WERI-Rb-1 (cell line): ENCODE data around the gene VCPKMT.
A peak's percentile ranks its signal among the peaks of the same experiment; 100 is the strongest.

ENCODE experiments used
- DNase-seq: peaks from one replicate; pipeline ENCODE4 v3.0.0-alpha.2; 2020
- H3K27ac ChIP-seq: fragments of 250-450 bp; sonication (Bioruptor Pico); 2 replicates; pipeline ENCODE4 v1.5.1; 2020; ENCODE audit warnings: mild to moderate bottlenecking, moderate library complexity
- H3K27me3 ChIP-seq: fragments of 250-450 bp; sonication (Bioruptor Pico); 2 replicates; pipeline ENCODE4 v1.5.1; 2021; ENCODE audit warnings: mild to moderate bottlenecking, low read depth, moderate library complexity; ENCODE audit not compliant: insufficient read depth, severe bottlenecking
- H3K36me3 ChIP-seq: fragments of 250-450 bp; sonication (Bioruptor Pico); 2 replicates; pipeline ENCODE4 v1.5.1; 2020; ENCODE audit warnings: mild to moderate bottlenecking, moderate library complexity
- H3K4me3 ChIP-seq: 2 replicates; pipeline ENCODE4 v1.5.1; 2011; ENCODE audit warnings: low read depth, mild to moderate bottlenecking, control low read depth, low read length
- H3K9me3 ChIP-seq: fragments of 250-450 bp; sonication (Bioruptor Pico); 2 replicates; pipeline ENCODE4 v1.5.1; 2021; ENCODE audit warnings: mild to moderate bottlenecking, moderate library complexity; ENCODE audit not compliant: severe bottlenecking
- TF ChIP-seq, protein P1 (sequence below): IDR thresholded peaks from 2 replicates; pipeline ENCODE4 v1.5.1; 2011; ENCODE audit warnings: low read depth, mild to moderate bottlenecking, control low read depth, inconsistent platforms, low read length

Gene VCPKMT

DNA sequence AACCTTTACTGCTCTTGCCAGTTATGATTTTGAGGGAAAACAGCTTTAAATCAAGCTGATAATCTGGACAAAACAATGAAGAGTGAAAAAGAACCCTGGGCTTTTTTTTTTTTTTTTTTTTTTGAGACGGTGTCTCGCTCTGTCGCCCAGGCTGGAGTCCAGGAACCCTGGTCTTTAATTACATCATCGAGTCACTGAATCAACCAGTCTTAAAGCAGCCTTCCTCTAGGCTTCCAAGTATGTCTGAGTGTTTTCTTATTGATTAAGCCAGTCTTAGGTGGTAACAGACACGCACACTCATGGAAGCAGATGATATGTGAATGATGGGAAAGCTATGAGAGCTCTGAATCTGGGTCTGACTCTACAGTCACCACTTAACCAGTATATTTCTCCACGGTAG lies 5.9 kb upstream of the VCPKMT start:
- no peak for DNase-seq
- TF ChIP-seq, protein P1, sequence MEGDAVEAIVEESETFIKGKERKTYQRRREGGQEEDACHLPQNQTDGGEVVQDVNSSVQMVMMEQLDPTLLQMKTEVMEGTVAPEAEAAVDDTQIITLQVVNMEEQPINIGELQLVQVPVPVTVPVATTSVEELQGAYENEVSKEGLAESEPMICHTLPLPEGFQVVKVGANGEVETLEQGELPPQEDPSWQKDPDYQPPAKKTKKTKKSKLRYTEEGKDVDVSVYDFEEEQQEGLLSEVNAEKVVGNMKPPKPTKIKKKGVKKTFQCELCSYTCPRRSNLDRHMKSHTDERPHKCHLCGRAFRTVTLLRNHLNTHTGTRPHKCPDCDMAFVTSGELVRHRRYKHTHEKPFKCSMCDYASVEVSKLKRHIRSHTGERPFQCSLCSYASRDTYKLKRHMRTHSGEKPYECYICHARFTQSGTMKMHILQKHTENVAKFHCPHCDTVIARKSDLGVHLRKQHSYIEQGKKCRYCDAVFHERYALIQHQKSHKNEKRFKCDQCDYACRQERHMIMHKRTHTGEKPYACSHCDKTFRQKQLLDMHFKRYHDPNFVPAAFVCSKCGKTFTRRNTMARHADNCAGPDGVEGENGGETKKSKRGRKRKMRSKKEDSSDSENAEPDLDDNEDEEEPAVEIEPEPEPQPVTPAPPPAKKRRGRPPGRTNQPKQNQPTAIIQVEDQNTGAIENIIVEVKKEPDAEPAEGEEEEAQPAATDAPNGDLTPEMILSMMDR: no peak
- no peak overlapping the region for H3K27ac ChIP-seq
- H3K9me3 ChIP-seq: no peaks in the 10 kb centered on the region
- H3K27me3 ChIP-seq: no peaks in the 10 kb centered on the region
- H3K4me3 ChIP-seq: no peak overlapping the region
- H3K36me3 ChIP-seq: peaks cover 20% of the 10 kb centered on the region

DNA sequence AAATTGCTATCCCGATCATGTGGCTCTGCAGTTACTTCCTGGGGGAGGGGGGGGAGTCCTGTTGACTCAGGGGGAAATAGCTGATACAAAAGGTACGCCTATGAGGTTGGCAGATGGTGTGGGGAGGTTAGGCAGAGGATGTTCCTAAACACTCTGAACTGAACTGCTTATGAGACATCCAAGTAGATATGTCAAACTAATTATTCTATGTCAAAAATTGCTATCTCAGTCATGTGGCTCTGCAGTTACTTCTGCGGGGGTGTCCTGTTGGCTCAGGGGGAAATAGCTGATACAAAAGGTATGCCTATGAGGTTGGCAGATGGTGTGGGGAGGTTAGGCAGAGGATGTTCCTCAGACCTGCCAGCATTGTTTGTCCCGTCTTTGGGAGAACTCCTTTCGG lies 5.1 kb upstream of the VCPKMT start:
- no peak overlapping the region for H3K4me3 ChIP-seq
- TF ChIP-seq, protein P1: no peak
- no peaks in the 10 kb centered on the region for H3K27me3 ChIP-seq
- DNase-seq: no peak
- peaks cover 19% of the 10 kb centered on the region for H3K36me3 ChIP-seq
- no peaks in the 10 kb centered on the region for H3K9me3 ChIP-seq
- H3K27ac ChIP-seq: no peak overlapping the region

DNA sequence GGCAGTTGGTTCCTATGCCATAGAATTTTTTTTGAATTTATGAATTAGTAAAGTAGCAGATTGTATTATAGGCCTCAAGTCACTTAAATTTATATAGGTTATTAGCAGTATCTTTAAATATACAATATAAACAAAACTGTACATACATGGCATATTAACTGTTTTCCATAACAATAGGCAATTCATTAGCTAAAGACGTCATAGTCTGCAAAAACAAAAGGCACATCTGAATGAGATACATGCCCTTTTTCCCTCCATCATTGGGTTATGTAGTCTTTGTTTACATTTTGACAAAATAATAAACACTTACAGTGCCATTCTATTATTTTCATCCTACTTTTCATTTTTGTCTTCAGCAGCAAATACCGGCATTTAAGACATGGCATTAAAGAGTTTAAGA lies 1.1 kb upstream of the VCPKMT start:
- Histone ChIP-seq H3K36me3 (peaks cover 38% of the 10 kb centered on the region), H3K27me3 (no peaks in the 10 kb centered on the region), H3K9me3 (no peaks in the 10 kb centered on the region), H3K27ac (no peak overlapping the region), H3K4me3 (no peak overlapping the region)
- TF ChIP-seq, protein P1: no peak
- DNase-seq: no peak

DNA sequence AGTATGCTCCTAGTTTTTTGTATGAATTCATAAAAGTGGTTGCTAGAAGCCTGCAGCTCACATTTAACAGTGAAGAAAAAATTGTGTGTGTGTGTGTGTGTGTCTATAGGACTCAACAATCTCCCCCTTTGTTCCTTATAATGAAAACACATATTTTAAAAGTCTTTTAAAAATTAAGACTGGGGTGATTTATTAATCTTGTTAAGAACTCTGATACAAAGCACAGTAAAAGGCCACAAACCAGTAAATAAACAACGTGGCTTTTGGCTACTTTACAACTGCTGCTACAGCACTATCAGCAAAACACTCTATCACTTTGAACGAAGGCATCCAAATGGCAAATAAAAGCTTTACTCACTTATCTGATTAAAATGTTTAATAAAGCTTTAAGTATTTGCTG lies 594 bp upstream of the VCPKMT start:
- DNase-seq: no peak
- H3K4me3 ChIP-seq: peak overlapping the region; percentile 91
- TF ChIP-seq, protein P1: no peak
- no peaks in the 10 kb centered on the region for H3K27me3 ChIP-seq
- peak overlapping the region; percentile 85 for H3K27ac ChIP-seq
- peaks cover 41% of the 10 kb centered on the region for H3K36me3 ChIP-seq
- H3K9me3 ChIP-seq: no peaks in the 10 kb centered on the region

DNA sequence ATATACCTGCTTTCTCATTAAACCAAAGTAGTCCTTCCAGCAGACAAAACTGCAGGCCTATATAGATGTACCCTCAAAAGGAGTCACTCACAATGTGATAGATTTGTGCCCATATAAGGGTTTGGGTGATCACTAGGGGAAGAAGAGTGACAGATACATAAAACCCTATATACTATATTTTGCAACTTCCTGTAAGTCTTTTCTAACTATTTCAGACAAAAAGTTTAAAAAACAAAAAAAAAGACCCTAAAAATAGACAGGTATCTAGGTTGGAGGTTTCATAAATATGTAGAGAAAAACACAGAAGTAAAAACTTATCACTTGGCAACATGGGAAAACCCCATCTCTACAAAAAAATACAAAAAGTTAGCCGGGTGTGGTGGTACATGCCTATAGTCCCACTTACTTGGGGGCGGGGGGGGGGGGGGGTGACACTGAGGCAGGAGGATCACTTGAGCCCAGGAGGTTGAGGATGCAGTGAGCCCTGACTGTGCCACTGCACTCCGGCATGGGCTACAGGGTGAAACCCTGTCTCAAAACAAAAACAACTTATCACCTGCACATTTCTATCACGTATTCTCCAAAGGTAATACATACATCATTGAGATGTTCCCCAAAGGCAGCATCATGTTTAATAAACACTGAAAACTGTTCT lies 2.9 kb downstream of the VCPKMT start:
- Histone ChIP-seq H3K27me3 (no peaks in the 10 kb centered on the region), H3K9me3 (no peaks in the 10 kb centered on the region), H3K4me3 (no peak overlapping the region), H3K36me3 (peaks cover 70% of the 10 kb centered on the region), H3K27ac (no peak overlapping the region)
- TF ChIP-seq, protein P1: no peak
- no peak for DNase-seq
